MM.1S (cell line): Measurements from ENCODE around the gene RNF224.
A peak's percentile ranks its signal among the peaks of the same experiment; 100 is the strongest.

Experiments
- DNase-seq: peaks from one replicate; pipeline ENCODE4 v3.0.0-alpha.2; 2015
- H2AFZ ChIP-seq: fragments of 300-600 bp; sonication (generic); 2 replicates; pipeline ENCODE4 v1.6.0; 2016; ENCODE audit warnings: antibody characterized with exemption, low read length
- H3F3A ChIP-seq: fragments of 300-600 bp; sonication (generic); 2 replicates; pipeline ENCODE4 v1.6.1; 2016; ENCODE audit warnings: mild to moderate bottlenecking, antibody characterized with exemption, low read length, moderate library complexity, mixed read lengths; ENCODE audit not compliant: insufficient read depth
- H3K27ac ChIP-seq: fragments of 300-600 bp; sonication (generic); 2 replicates; pipeline ENCODE4 v1.5.1; 2016; ENCODE audit warnings: mild to moderate bottlenecking, low read length
- H3K27me3 ChIP-seq: fragments of 300-600 bp; sonication (generic); replicated peaks from 2 replicates; pipeline ENCODE4 v1.6.0; 2016; ENCODE audit warnings: low read length; ENCODE audit not compliant: insufficient read depth
- H3K36me3 ChIP-seq: fragments of 300-600 bp; sonication (generic); replicated peaks from 2 replicates; pipeline ENCODE4 v1.6.1; 2016; ENCODE audit warnings: mild to moderate bottlenecking, low read length, mixed read lengths; ENCODE audit not compliant: insufficient read depth
- H3K4me1 ChIP-seq: fragments of 300-600 bp; sonication (generic); 2 replicates; pipeline ENCODE4 v1.6.1; 2016; ENCODE audit warnings: low read length, mixed read lengths
- H3K4me2 ChIP-seq: fragments of 300-600 bp; sonication (generic); 2 replicates; pipeline ENCODE4 v1.6.0; 2016; ENCODE audit warnings: low read depth, low read length
- H3K4me3 ChIP-seq: fragments of 300-600 bp; sonication (generic); 2 replicates; pipeline ENCODE4 v1.5.1; 2016; ENCODE audit warnings: low read length, mixed read lengths
- H3K79me2 ChIP-seq: fragments of 300-600 bp; sonication (generic); 2 replicates; pipeline ENCODE4 v1.6.1; 2016; ENCODE audit warnings: mixed run types, low read length, mixed read lengths
- H3K9ac ChIP-seq: fragments of 300-600 bp; sonication (generic); 2 replicates; pipeline ENCODE4 v1.6.1; 2016; ENCODE audit warnings: low read length, mixed read lengths
- H3K9me2 ChIP-seq: fragments of 300-600 bp; sonication (generic); replicated peaks from 2 replicates; pipeline ENCODE4 v1.6.1; 2016; ENCODE audit warnings: mild to moderate bottlenecking, low read length, mixed read lengths; ENCODE audit not compliant: insufficient read depth
- H3K9me3 ChIP-seq: fragments of 300-600 bp; sonication (generic); replicated peaks from 2 replicates; pipeline ENCODE4 v1.6.1; 2016; ENCODE audit warnings: mild to moderate bottlenecking, low read length, mixed read lengths; ENCODE audit not compliant: insufficient read depth
- H4K20me1 ChIP-seq: fragments of 300-600 bp; sonication (generic); 2 replicates; pipeline ENCODE4 v1.6.1; 2016; ENCODE audit warnings: mild to moderate bottlenecking, low read length, moderate library complexity, mixed read lengths; ENCODE audit not compliant: insufficient read depth
- CTCF ChIP-seq: fragments of 300-600 bp; sonication (generic); IDR thresholded peaks from 2 replicates; pipeline ENCODE4 v1.5.1; 2016; ENCODE audit warnings: antibody characterized with exemption, low read length, mixed read lengths
- EZH2 ChIP-seq: fragments of 300-600 bp; sonication (generic); optimal IDR thresholded peaks from 2 replicates; pipeline ENCODE3; 2017; ENCODE audit warnings: low read depth, mild to moderate bottlenecking, antibody characterized with exemption, low read length, mixed read lengths
- EZH2phosphoT487 ChIP-seq: fragments of 300-600 bp; sonication (generic); IDR thresholded peaks from 2 replicates; pipeline ENCODE4 v1.6.1; 2018; ENCODE audit warnings: antibody characterized with exemption, low read length

RNF224 gene

GRCh38 chr9:137240318-137240840 is 13.1 kb downstream of the RNF224 start:
- peaks cover 31% of the 10 kb centered on the region for H3K79me2 ChIP-seq
- H3K4me2 ChIP-seq: peak overlapping the region; percentile 83
- peak; percentile 29 for TF ChIP-seq CTCF
- no peak for TF ChIP-seq EZH2phosphoT487
- H3K27me3 ChIP-seq: peaks cover 8% of the 10 kb centered on the region
- H3K9me2 ChIP-seq: no peaks in the 10 kb centered on the region
- peak overlapping the region; percentile 86 for H2AFZ ChIP-seq
- peaks cover 16% of the 10 kb centered on the region for H4K20me1 ChIP-seq
- H3K4me1 ChIP-seq: peaks cover 19% of the 10 kb centered on the region; the same call in 1 of the 2 replicates
- H3K36me3 ChIP-seq: no peaks in the 10 kb centered on the region; the same call in 1 of the 2 replicates
- H3F3A ChIP-seq: peaks cover 28% of the 10 kb centered on the region; the same call in 1 of the 2 replicates
- H3K4me3 ChIP-seq: peak overlapping the region; percentile 93
- H3K27ac ChIP-seq: peak overlapping the region; percentile 92
- DNase-seq: peak; percentile 70
- peak overlapping the region; percentile 83 for H3K9ac ChIP-seq
- H3K9me3 ChIP-seq: no peaks in the 10 kb centered on the region

GRCh38 chr9:137240841-137241489 is 13.7 kb downstream of the RNF224 start, which contains the start of gene TUBB4B:
TUBB4B (plus strand) TSS chr9:137241287; CDS start chr9:137241361, 74 bp downstream.
- Histone ChIP-seq H3K36me3 (no peaks in the 10 kb centered on the region; the same call in 1 of the 2 replicates), H3K27ac (peak within 1 kb of the TSS; percentile 92), H3K9me2 (no peaks in the 10 kb centered on the region), H3K79me2 (peaks cover 31% of the 10 kb centered on the region), H3K27me3 (peaks cover 2% of the 10 kb centered on the region; the same call in 1 of the 2 replicates), H3K4me3 (peak within 1 kb of the TSS; percentile 93), H3K9me3 (no peaks in the 10 kb centered on the region), H3K4me1 (peaks cover 18% of the 10 kb centered on the region; the same call in 1 of the 2 replicates), H4K20me1 (peaks cover 16% of the 10 kb centered on the region), H3K4me2 (peak within 1 kb of the TSS; percentile 92), H2AFZ (peak within 1 kb of the TSS; percentile 86), H3F3A (peaks cover 28% of the 10 kb centered on the region; the same call in 1 of the 2 replicates), H3K9ac (peak within 1 kb of the TSS; percentile 83)
- peak; percentile 99 for DNase-seq
- TF ChIP-seq EZH2phosphoT487 (no peak), CTCF (no peak), EZH2 (no peak)

GRCh38 chr9:137241490-137242268 is 14.4 kb downstream of the RNF224 start:
- DNase-seq: peak; percentile 53
- peaks cover 12% of the 10 kb centered on the region; the same call in 1 of the 2 replicates for H3K4me1 ChIP-seq
- peak overlapping the region; percentile 49; the same call in 1 of the 2 replicates for H3K27ac ChIP-seq

More at GRCh38 chr9:137241490-137242268, 14.4 kb downstream of the RNF224 start:
- peaks cover 16% of the 10 kb centered on the region for H4K20me1 ChIP-seq
- TF ChIP-seq EZH2 (no peak), EZH2phosphoT487 (no peak), CTCF (no peak)
- H3K9me2 ChIP-seq: no peaks in the 10 kb centered on the region
- H3K4me2 ChIP-seq: peak overlapping the region; percentile 92
- H3K27me3 ChIP-seq: no peaks in the 10 kb centered on the region
- no peaks in the 10 kb centered on the region; the same call in 1 of the 2 replicates for H3K36me3 ChIP-seq
- H3K79me2 ChIP-seq: peaks cover 31% of the 10 kb centered on the region
- peak overlapping the region; percentile 82 for H3K9ac ChIP-seq
- no peak overlapping the region for H2AFZ ChIP-seq
- H3F3A ChIP-seq: peaks cover 28% of the 10 kb centered on the region; the same call in 1 of the 2 replicates
- H3K4me3 ChIP-seq: peak overlapping the region; percentile 81
- no peaks in the 10 kb centered on the region for H3K9me3 ChIP-seq
